PC-9 (cell line): ENCODE data around the gene EDAR.

Experiments used
- CTCF ChIP-seq: fragments of 200-600 bp; sonication (generic); conservative IDR thresholded peaks from 2 replicates; pipeline ENCODE4 v1.6.1; 2017; ENCODE audit warnings: mixed run types, antibody characterized with exemption, mild to moderate bottlenecking, moderate library complexity
- EZH2 ChIP-seq: fragments of 200-600 bp; sonication (generic); IDR thresholded peaks from 2 replicates; pipeline ENCODE4 v1.8.0; 2017; ENCODE audit warnings: antibody characterized with exemption, low read depth

- no peak for TF ChIP-seq CTCF
- TF ChIP-seq EZH2 = no peak
Observed at GRCh38 chr2:108949316-108950239, 39.4 kb downstream of the EDAR start.
